H1 (cell line): ENCODE data around the gene MARCHF3. TPM values are rescaled to one million over a fixed set of nuclear protein-coding genes. Genes with fewer than 3 reads are reported as not detected.

Experiments used
- CTCF ChIA-PET: fragments of 300-600 bp; sonication (Branson Sonifier 250); formaldehyde crosslinking; loops from one replicate; lab custom pipeline; 2021; ENCODE audit not compliant: partially characterized antibody; lab: Charles Lee
- POLR2A ChIA-PET: fragments of 300-600 bp; sonication (Branson Sonifier 250); formaldehyde crosslinking; loops from one replicate; lab custom pipeline; 2021; ENCODE audit warnings: inconsistent platforms; ENCODE audit not compliant: partially characterized antibody; lab: Charles Lee
- DNase-seq, 2 experiments: peaks; one replicate each; pipeline versions ENCODE4 v3.0.0 to v3.0.0-alpha.2; 2010 to 2022; ENCODE audit warnings: low spot score in 2 of 2, low read depth in 1 of 2, mixed read lengths in 1 of 2
- FAIRE-seq: peaks from 2 replicates; lab custom pipeline; 2011; peaks lifted over from hg19 to GRCh38; lab: Jason Lieb, UNC
- H2AFZ ChIP-seq: 2 replicates; pipeline ENCODE4 v1.8.1; 2012; ENCODE audit warnings: low read length, inconsistent platforms
- H2AK5ac ChIP-seq: 2 replicates; pipeline ENCODE4 v1.6.1; 2013; ENCODE audit warnings: low read depth, low read length
- H2BK120ac ChIP-seq: replicated peaks from 2 replicates; pipeline ENCODE3; 2013; ENCODE audit warnings: low read depth, low read length, inconsistent platforms
- H2BK12ac ChIP-seq: 2 replicates; pipeline ENCODE4 v1.6.1; 2013; ENCODE audit warnings: low read depth, low read length
- H2BK15ac ChIP-seq: 2 replicates; pipeline ENCODE4 v1.6.1; 2013; ENCODE audit warnings: low read length
- H2BK20ac ChIP-seq: 2 replicates; pipeline ENCODE4 v1.6.1; 2013; ENCODE audit warnings: low read length
- H2BK5ac ChIP-seq: 2 replicates; pipeline ENCODE4 v1.6.1; 2013; ENCODE audit warnings: low read depth, low read length
- H3K14ac ChIP-seq: 2 replicates; pipeline ENCODE4 v1.6.1; 2013; ENCODE audit warnings: inconsistent platforms; ENCODE audit not compliant: insufficient read length
- H3K18ac ChIP-seq: 2 replicates; pipeline ENCODE4 v1.6.1; 2013; ENCODE audit warnings: low read length; ENCODE audit errors: extremely low read depth
- H3K23ac ChIP-seq: 2 replicates; pipeline ENCODE4 v1.6.1; 2013; ENCODE audit warnings: inconsistent platforms; ENCODE audit not compliant: insufficient read length
- H3K23me2 ChIP-seq: 2 replicates; pipeline ENCODE4 v1.6.1; 2013; ENCODE audit warnings: low read depth, low read length
- H3K27ac ChIP-seq: 2 replicates; pipeline ENCODE4 v1.6.1; 2011; ENCODE audit warnings: low read depth, low read length, inconsistent platforms
- H3K27me3 ChIP-seq, 4 experiments: replicated peaks in 1 of 4; 1 replicate in 1 of 4; 2 replicates in 3 of 4; pipeline versions ENCODE4 v1.6.1 to v1.8.1; 2011 to 2013; ENCODE audit warnings: low read length in 3 of 4, mild to moderate bottlenecking in 3 of 4, inconsistent platforms in 2 of 4, mixed read lengths in 2 of 4, moderate library complexity in 1 of 4; ENCODE audit not compliant: control insufficient read depth in 3 of 4, insufficient read depth in 3 of 4; ENCODE audit errors: extremely low read depth in 1 of 4
- H3K36me3 ChIP-seq, 4 experiments: 2 replicates each; pipeline versions ENCODE4 v1.6.1 to v1.8.1; 2011 to 2013; ENCODE audit warnings: mild to moderate bottlenecking in 4 of 4, low read length in 3 of 4, moderate library complexity in 2 of 4, control low read depth in 1 of 4, inconsistent platforms in 1 of 4; ENCODE audit not compliant: insufficient read depth in 4 of 4, control insufficient read depth in 2 of 4
- H3K4ac ChIP-seq: replicated peaks from 2 replicates; pipeline ENCODE3; 2013; ENCODE audit warnings: low read length, low read depth, mixed read lengths, inconsistent platforms; ENCODE audit not compliant: insufficient read length
- H3K4me1 ChIP-seq, 4 experiments: replicated peaks in 1 of 4; 1 replicate in 1 of 4; 2 replicates in 3 of 4; pipeline versions ENCODE4 v1.6.1 to v1.8.1; 2011 to 2013; ENCODE audit warnings: low read length in 3 of 4, inconsistent platforms in 2 of 4, mixed read lengths in 1 of 4; ENCODE audit not compliant: insufficient read depth in 4 of 4, control insufficient read depth in 3 of 4
- H3K4me2 ChIP-seq, 2 experiments: 2 replicates each; pipeline versions ENCODE4 v1.6.1 to v1.8.1; 2011 to 2013; ENCODE audit warnings: low read depth in 2 of 2, low read length in 2 of 2, control low read depth in 1 of 2, inconsistent platforms in 1 of 2, mild to moderate bottlenecking in 1 of 2; ENCODE audit not compliant: insufficient read depth in 1 of 2
- H3K4me3 ChIP-seq, 4 experiments: fragments of 200-600, 300-600 bp in 1 of 4; sonication (generic), shearing (Covaris generic), sonication (Bioruptor Twin) in 1 of 4; 2 replicates each; pipeline versions ENCODE4 v1.5.1 to v1.8.1; 2011 to 2016; ENCODE audit warnings: low read length in 4 of 4, low read depth in 3 of 4, control low read depth in 2 of 4, inconsistent platforms in 2 of 4, mild to moderate bottlenecking in 2 of 4, mixed read lengths in 1 of 4, moderate library complexity in 1 of 4; ENCODE audit not compliant: insufficient read depth in 2 of 4; ENCODE audit errors: extremely low read depth in 1 of 4
- H3K56ac ChIP-seq: replicated peaks from 2 replicates; pipeline ENCODE3; 2013; ENCODE audit warnings: low read depth, mild to moderate bottlenecking, mixed read lengths, low read length, inconsistent platforms; ENCODE audit not compliant: insufficient read length
- H3K79me1 ChIP-seq: 2 replicates; pipeline ENCODE4 v1.6.1; 2013; ENCODE audit warnings: low read depth, low read length, control low read depth
- H3K79me2 ChIP-seq, 2 experiments: 2 replicates each; pipeline versions ENCODE4 v1.6.1 to v1.8.1; 2012 to 2013; ENCODE audit warnings: low read length in 2 of 2, mild to moderate bottlenecking in 2 of 2, inconsistent platforms in 1 of 2; ENCODE audit not compliant: insufficient read depth in 2 of 2, control insufficient read depth in 1 of 2
- H3K9ac ChIP-seq, 4 experiments: replicated peaks in 1 of 4; 1 replicate in 1 of 4; 2 replicates in 3 of 4; pipeline versions ENCODE4 v1.6.1 to v1.8.1; 2011 to 2013; ENCODE audit warnings: low read depth in 3 of 4, low read length in 3 of 4, control low read depth in 2 of 4, mild to moderate bottlenecking in 2 of 4, moderate library complexity in 2 of 4, inconsistent platforms in 1 of 4; ENCODE audit errors: extremely low read depth in 1 of 4
- H3K9me3 ChIP-seq, 2 experiments: 2 replicates each; pipeline versions ENCODE4 v1.6.1 to v1.8.1; 2012 to 2013; ENCODE audit warnings: mild to moderate bottlenecking in 2 of 2, moderate library complexity in 2 of 2, control low read depth in 1 of 2, inconsistent platforms in 1 of 2, low read depth in 1 of 2, low read length in 1 of 2, mixed read lengths in 1 of 2; ENCODE audit not compliant: insufficient read depth in 2 of 2
- H4K20me1 ChIP-seq, 2 experiments: replicated peaks in 1 of 2; 2 replicates each; pipeline versions ENCODE3 to v1.8.1; 2011 to 2013; ENCODE audit warnings: inconsistent platforms in 2 of 2, low read length in 2 of 2, mild to moderate bottlenecking in 1 of 2; ENCODE audit not compliant: insufficient read depth in 2 of 2, control insufficient read depth in 1 of 2
- H4K5ac ChIP-seq: 2 replicates; pipeline ENCODE4 v1.6.1; 2013; ENCODE audit warnings: low read length, low read depth, mixed read lengths, inconsistent platforms; ENCODE audit not compliant: insufficient read length
- H4K8ac ChIP-seq: 2 replicates; pipeline ENCODE4 v1.8.0; 2013; ENCODE audit warnings: mild to moderate bottlenecking, moderate library complexity, low read length, inconsistent platforms; ENCODE audit not compliant: insufficient read depth; ENCODE audit errors: extremely low read depth
- H4K91ac ChIP-seq: replicated peaks from 2 replicates; pipeline ENCODE3; 2013; ENCODE audit warnings: low read length, mixed read lengths, inconsistent platforms; ENCODE audit not compliant: insufficient read length
- EGR1 ChIP-seq: IDR thresholded peaks from 2 replicates; pipeline ENCODE4 v1.6.1; 2011; ENCODE audit warnings: low read depth, low read length, borderline replicate concordance
- RXRA ChIP-seq: IDR thresholded peaks from 2 replicates; pipeline ENCODE4 v1.6.1; 2011; ENCODE audit warnings: low read depth, mild to moderate bottlenecking, low read length, moderate library complexity; ENCODE audit not compliant: insufficient read depth
- WGBS, 2 experiments: shearing (Covaris generic) in 1 of 2; methylation state at CpG; one replicate each; pipeline versions ENCODE4 v1.1.6 to v1.1.7; 2013 to 2015; ENCODE audit warnings: low lambda C conversion rate in 2 of 2, mixed read lengths in 2 of 2, inconsistent platforms in 1 of 2, low coverage in 1 of 2, missing lambda C conversion rate in 1 of 2; ENCODE audit not compliant: insufficient replicate concordance in 2 of 2, insufficient coverage in 1 of 2, insufficient read length in 1 of 2; ENCODE audit errors: extremely low coverage in 1 of 2, missing lambda C conversion rate in 1 of 2; 5-methylcytosine and 5-hydroxymethylcytosine counted together
- polyA plus RNA-seq, 7 experiments: library from polyadenylated mRNA; depleted of rRNA in 3 of 7; stranded (reverse) in 5 of 7; unstranded in 2 of 7; fragments of >200 nt in 5 of 7; fragments of 200-250 nt in 2 of 7; gene quantifications; 1 replicate in 5 of 7; 2 replicates in 1 of 7; 4 replicates in 1 of 7; pipeline versions ENCODE4 v1.2.1 to v1.2.3, GENCODE V29; 2011 to 2013; ENCODE audit warnings: missing spikeins in 2 of 7, mixed read lengths in 2 of 7
- total RNA-seq: library from RNA; stranded (reverse); fragmentation: NEBNext Ultra II Directional; extraction: Animal tissue kit (Norgen Biotek cat#: 25700); gene quantifications from 2 replicates; pipeline ENCODE4 v1.2.1, GENCODE V29; 2021

MARCHF3 gene
- total and polyA plus RNA-seq, 2 of the 8 experiments (the other 6 are each of a cell fraction or from before 2014, with no cell fraction given): 12.0 to 16.9 TPM

DNA sequence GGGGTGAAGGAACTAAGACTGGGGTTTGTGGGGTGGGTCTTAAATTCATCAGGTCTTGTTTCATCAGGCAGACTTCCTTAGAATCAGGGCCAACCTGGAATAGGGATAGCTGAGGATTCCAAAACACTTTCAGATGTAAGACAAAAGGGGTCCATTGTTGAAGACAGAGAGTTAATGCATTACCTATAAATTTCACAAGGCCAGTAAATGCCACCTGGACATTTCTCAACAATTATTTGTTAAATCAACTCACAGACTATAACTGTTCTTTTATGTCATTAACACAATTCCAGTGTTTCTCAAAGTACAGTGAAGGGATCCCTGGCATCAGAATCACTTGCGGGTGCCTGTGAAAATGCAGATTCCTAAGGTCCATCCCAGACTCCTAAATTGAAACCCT, 2.8 kb downstream of the MARCHF3 start:
- Histone ChIP-seq H3K36me3 (no peaks in the 10 kb centered on the region), H2BK15ac (no peak overlapping the region), H4K5ac (no peak overlapping the region), H3K4ac (no peak overlapping the region), H4K91ac (no peak overlapping the region), H3K27me3 (peaks cover 0 to 14% (median 9%) of the 10 kb centered on the region in 4 experiments; a peak in 5 of 7 replicates), H4K8ac (no peak overlapping the region), H3K4me3 (no peak overlapping the region), H2BK5ac (no peak overlapping the region), H4K20me1 (peaks cover 0 to 7% of the 10 kb centered on the region in 2 experiments), H2AK5ac (no peak overlapping the region), H2AFZ (no peak overlapping the region), H3K79me2 (peaks cover 0 to 29% of the 10 kb centered on the region in 2 experiments; a peak in 2 of 4 replicates), H3K18ac (no peak overlapping the region), H3K23me2 (peaks cover 19% of the 10 kb centered on the region; the same call in 1 of the 2 replicates), H3K4me1 (peaks cover 0 to 9% (median 6%) of the 10 kb centered on the region in 4 experiments; a peak in 4 of 7 replicates), H2BK120ac (no peak overlapping the region), H3K14ac (no peak overlapping the region), H3K4me2 (no peak overlapping the region), H3K79me1 (no peaks in the 10 kb centered on the region), H2BK12ac (no peak overlapping the region), H3K23ac (no peak overlapping the region), H3K9ac (no peak overlapping the region), H3K27ac (no peak overlapping the region), H3K9me3 (no peaks in the 10 kb centered on the region), H2BK20ac (no peak overlapping the region), H3K56ac (no peak overlapping the region)
- FAIRE-seq (no peak), DNase-seq (no peak)
- TF ChIP-seq EGR1: no peak
- no peak for TF ChIP-seq RXRA
- WGBS, 2 experiments: 88% methylated on average over 1 of the region's 1 CpG; no CpG with 5 or more reads in 1 of the 2 experiments
- ChIA-PET CTCF (interaction anchor here (0.7 to 1.6 kb wide), 3 partner anchors 10 to 389 kb away, joined by 3 to 5 read pairs (median 3); no protein-coding TSS in a partner anchor), POLR2A (interaction anchor here (1.2 kb wide), 1 partner anchor 249 kb away, joined by 3 read pairs; no protein-coding TSS in a partner anchor)
